ENCODE data around the gene CACNA1E. TPM values are rescaled to one million over a fixed set of nuclear protein-coding genes. Genes with fewer than 3 reads are reported as not detected.

CACNA1E gene
- total and polyA plus RNA-seq, 2 donors (not counting 1 experiment from before 2014, with no cell fraction given) = 0.37 to 0.40 TPM

DNA sequence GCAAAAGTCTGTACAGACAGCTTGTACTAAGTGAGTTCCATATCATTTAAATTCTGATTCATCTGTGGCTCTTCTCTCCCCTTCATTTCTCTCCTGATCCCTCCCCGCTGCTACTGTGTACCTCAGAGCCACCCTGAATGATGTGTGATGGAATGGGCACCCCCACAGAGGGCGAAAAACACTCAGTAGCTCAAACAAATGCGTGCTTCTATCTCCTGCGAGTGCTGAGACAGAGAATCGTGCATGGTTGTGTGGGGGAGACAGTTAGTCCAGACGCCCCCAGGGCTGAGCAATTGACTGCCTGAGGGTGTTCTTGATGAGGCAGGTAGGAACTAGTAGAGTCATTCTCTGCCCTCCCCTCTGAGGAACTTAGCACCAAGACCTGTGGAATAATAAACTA, 308.4 kb downstream of the CACNA1E start:
- H3K79me2 ChIP-seq (ENCODE audit: control insufficient read depth, insufficient read depth, low read length) = no peaks in the 10 kb centered on the region
- H4K20me1 ChIP-seq (ENCODE audit: control insufficient read depth, insufficient read depth, low read length, poor library complexity, severe bottlenecking) = no peaks in the 10 kb centered on the region
- H3K4me3 ChIP-seq (ENCODE audit: control extremely low read depth in 1 of 5, extremely low read depth in 1 of 5, insufficient read depth in 1 of 5, low read depth in 2 of 5, low read length in 4 of 5) = no peak overlapping the region
- Mint-ChIP-seq H3K27me3 (peaks cover 4% of the 10 kb centered on the region), H3K4me3 (no peak overlapping the region), H3K27ac (no peak overlapping the region), H3K4me1 (no peaks in the 10 kb centered on the region), H3K9me3 (ENCODE audit: insufficient read depth) (peaks cover 3% of the 10 kb centered on the region)
- intact Hi-C loops (cut with micrococcal nuclease) = no loop called here
- no peak overlapping the region for H3K27ac ChIP-seq (ENCODE audit: low read length in 2 of 2)
- H2AFZ ChIP-seq (ENCODE audit: insufficient read depth, low read depth, low read length, poor library complexity, severe bottlenecking) = no peak overlapping the region
- H3K9me3 ChIP-seq (ENCODE audit: control extremely low read depth in 1 of 3, control insufficient read depth in 2 of 3, insufficient read depth in 1 of 3, low read length in 2 of 3) = peaks cover 0 to 5% (median 0%) of the 10 kb centered on the region in 3 donors
- H3K36me3 ChIP-seq (replicated peaks in 1 of 2; ENCODE audit: control extremely low read depth in 1 of 2, control insufficient read depth in 1 of 2, extremely low read depth in 1 of 2, insufficient read depth in 2 of 2, low read length in 1 of 2) = no peaks in the 10 kb centered on the region
- H3K4me1 ChIP-seq (ENCODE audit: control insufficient read depth in 2 of 2, insufficient read depth in 2 of 2, low read length in 2 of 2) = no peaks in the 10 kb centered on the region
- no peak for DNase-seq
- no peak overlapping the region for H3K4me2 ChIP-seq (replicated peaks; ENCODE audit: low read depth, low read length, poor library complexity, severe bottlenecking)
- TF ChIP-seq EZH2 (IDR thresholded peaks at IDR 0.05; ENCODE audit: borderline replicate concordance, insufficient read depth, low read depth, low read length, poor library complexity, severe bottlenecking) = no peak
- TF ChIP-seq, protein P1, sequence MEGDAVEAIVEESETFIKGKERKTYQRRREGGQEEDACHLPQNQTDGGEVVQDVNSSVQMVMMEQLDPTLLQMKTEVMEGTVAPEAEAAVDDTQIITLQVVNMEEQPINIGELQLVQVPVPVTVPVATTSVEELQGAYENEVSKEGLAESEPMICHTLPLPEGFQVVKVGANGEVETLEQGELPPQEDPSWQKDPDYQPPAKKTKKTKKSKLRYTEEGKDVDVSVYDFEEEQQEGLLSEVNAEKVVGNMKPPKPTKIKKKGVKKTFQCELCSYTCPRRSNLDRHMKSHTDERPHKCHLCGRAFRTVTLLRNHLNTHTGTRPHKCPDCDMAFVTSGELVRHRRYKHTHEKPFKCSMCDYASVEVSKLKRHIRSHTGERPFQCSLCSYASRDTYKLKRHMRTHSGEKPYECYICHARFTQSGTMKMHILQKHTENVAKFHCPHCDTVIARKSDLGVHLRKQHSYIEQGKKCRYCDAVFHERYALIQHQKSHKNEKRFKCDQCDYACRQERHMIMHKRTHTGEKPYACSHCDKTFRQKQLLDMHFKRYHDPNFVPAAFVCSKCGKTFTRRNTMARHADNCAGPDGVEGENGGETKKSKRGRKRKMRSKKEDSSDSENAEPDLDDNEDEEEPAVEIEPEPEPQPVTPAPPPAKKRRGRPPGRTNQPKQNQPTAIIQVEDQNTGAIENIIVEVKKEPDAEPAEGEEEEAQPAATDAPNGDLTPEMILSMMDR (IDR thresholded peaks at IDR 0.05) = no peak
- ChIA-PET POLR2A (no interaction called here), CTCF (no interaction called here)
- H3K9ac ChIP-seq (ENCODE audit: low read length) = no peak overlapping the region
- peaks cover 0 to 5% (median 0%) of the 10 kb centered on the region in 4 experiments for H3K27me3 ChIP-seq (replicated peaks in 1 of 4; ENCODE audit: control extremely low read depth in 1 of 4, control insufficient read depth in 3 of 4, insufficient read depth in 4 of 4, low read length in 3 of 4)
- ATAC-seq (ENCODE audit: low read depth) = no peak
- 81% methylated on average over 5 of the region's 6 CpGs for WGBS (ENCODE audit: insufficient coverage)

DNA sequence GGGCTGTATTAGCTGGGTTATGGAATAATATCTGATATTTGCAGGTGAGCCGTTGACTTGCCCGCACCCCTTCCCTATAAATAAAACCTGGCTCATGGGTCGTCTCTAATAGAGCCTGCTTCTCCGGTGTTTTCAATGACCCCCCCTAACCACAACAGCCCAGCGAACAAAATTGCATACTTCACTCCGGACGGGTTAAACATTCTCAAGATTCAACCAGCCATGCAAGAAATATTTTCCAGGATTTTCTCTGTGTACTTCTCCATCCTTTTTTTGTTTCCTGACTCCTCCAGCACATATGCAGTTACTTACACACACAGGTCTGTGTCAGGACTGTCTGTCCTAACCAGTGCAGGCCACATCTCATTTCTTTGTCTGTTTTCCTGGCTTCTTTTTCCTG, 310.5 kb downstream of the CACNA1E start:
- no peaks in the 10 kb centered on the region for H4K20me1 ChIP-seq (ENCODE audit: control insufficient read depth, insufficient read depth, low read length, poor library complexity, severe bottlenecking)
- no peaks in the 10 kb centered on the region for H3K79me2 ChIP-seq (ENCODE audit: control insufficient read depth, insufficient read depth, low read length)
- no peaks in the 10 kb centered on the region for H3K36me3 ChIP-seq (replicated peaks in 1 of 2; ENCODE audit: control extremely low read depth in 1 of 2, control insufficient read depth in 1 of 2, extremely low read depth in 1 of 2, insufficient read depth in 2 of 2, low read length in 1 of 2)
- peaks cover 0 to 6% (median 0%) of the 10 kb centered on the region in 3 donors for H3K9me3 ChIP-seq (ENCODE audit: control extremely low read depth in 1 of 3, control insufficient read depth in 2 of 3, insufficient read depth in 1 of 3, low read length in 2 of 3)
- no peaks in the 10 kb centered on the region for H3K4me1 Mint-ChIP-seq
- H3K9me3 Mint-ChIP-seq (ENCODE audit: insufficient read depth) = peaks cover 3% of the 10 kb centered on the region
- no peak overlapping the region for H3K27ac ChIP-seq (ENCODE audit: low read length in 2 of 2)
- H3K27me3 Mint-ChIP-seq = peaks cover 4% of the 10 kb centered on the region
- ChIA-PET CTCF (no interaction called here), POLR2A (no interaction called here)
- DNase-seq = no peak
- intact Hi-C loops (cut with micrococcal nuclease) = no loop called here
- H3K4me3 ChIP-seq (ENCODE audit: control extremely low read depth in 1 of 5, extremely low read depth in 1 of 5, insufficient read depth in 1 of 5, low read depth in 2 of 5, low read length in 4 of 5) = no peak overlapping the region
- H3K27ac Mint-ChIP-seq = no peak overlapping the region
- WGBS (ENCODE audit: insufficient coverage) = 96% methylated on average over 6 of the region's 7 CpGs
- no peak for TF ChIP-seq EZH2 (IDR thresholded peaks at IDR 0.05; ENCODE audit: borderline replicate concordance, insufficient read depth, low read depth, low read length, poor library complexity, severe bottlenecking)
- TF ChIP-seq, protein P1 (IDR thresholded peaks at IDR 0.05) = no peak
- no peak overlapping the region for H3K4me2 ChIP-seq (replicated peaks; ENCODE audit: low read depth, low read length, poor library complexity, severe bottlenecking)
- H3K4me3 Mint-ChIP-seq = no peak overlapping the region
- no peak overlapping the region for H2AFZ ChIP-seq (ENCODE audit: insufficient read depth, low read depth, low read length, poor library complexity, severe bottlenecking)
- no peak overlapping the region for H3K9ac ChIP-seq (ENCODE audit: low read length)
- H3K4me1 ChIP-seq (ENCODE audit: control insufficient read depth in 2 of 2, insufficient read depth in 2 of 2, low read length in 2 of 2) = no peaks in the 10 kb centered on the region
- no peak for ATAC-seq (ENCODE audit: low read depth)
- H3K27me3 ChIP-seq (replicated peaks in 1 of 4; ENCODE audit: control extremely low read depth in 1 of 4, control insufficient read depth in 3 of 4, insufficient read depth in 4 of 4, low read length in 3 of 4) = peaks cover 0 to 5% (median 0%) of the 10 kb centered on the region in 4 experiments
